Renal cortical epithelial cell (primary cell): ENCODE results near the gene ETFA. TPM values are rescaled to one million over a fixed set of nuclear protein-coding genes. Genes with fewer than 3 reads are reported as not detected.

Experiments
- DNase-seq: peaks from one replicate; pipeline ENCODE4 v3.0.0-alpha.2; 2011; ENCODE audit warnings: low read depth
- total RNA-seq: library from RNA; depleted of rRNA; stranded (reverse); fragments of >200 nt; gene quantifications from 2 replicates; pipeline ENCODE4 v1.2.3, GENCODE V29; 2014

The ETFA gene
- total RNA-seq, 1 donor from 2014 or later, result 166 TPM

DNA sequence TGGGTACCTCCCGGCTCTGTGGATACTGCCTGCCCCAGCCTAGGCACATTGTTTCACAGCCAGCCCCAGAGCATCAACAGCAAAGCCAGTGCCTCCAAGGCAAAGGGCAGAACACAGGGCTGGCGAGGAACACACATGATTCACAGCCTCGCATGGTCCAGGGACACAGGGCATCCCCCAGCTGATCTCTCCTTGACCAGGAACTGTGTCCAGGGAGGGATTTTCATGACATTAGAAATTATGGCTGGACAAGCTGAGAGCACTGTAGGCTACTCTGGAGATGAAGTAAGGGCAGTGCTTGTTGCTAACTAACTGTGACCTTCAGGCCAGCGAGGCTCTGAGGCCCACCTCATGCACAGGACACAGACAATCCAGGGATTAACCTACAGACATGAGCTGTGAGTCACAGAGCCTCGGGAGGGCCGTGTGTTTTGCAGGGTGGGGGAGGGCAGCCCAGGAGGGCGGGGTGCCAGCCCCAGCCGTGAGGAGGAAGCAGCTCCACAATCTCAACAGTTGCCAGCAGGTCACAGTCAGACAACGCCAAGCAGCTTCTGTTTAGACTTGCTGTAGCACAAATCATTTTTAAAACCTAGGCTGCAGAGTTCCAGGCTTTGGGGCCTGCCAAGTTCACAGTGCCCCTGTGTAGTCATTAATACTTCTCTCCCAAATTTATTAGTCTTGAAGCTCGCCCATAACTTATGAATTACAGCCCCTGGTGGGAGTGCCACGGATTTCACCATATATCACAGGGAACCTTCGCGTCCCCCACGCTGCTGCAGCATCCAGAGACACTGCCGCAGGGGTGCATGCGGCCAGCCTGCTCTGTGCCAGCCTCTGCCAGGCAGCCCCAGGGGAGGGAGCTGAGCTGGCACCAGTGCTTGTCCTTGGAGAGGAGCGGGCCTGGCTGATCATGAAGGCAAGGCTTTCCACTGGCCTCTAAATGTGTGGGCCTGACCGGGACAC, 114.7 kb downstream of the ETFA start:
- peak; percentile 78 for DNase-seq

DNA sequence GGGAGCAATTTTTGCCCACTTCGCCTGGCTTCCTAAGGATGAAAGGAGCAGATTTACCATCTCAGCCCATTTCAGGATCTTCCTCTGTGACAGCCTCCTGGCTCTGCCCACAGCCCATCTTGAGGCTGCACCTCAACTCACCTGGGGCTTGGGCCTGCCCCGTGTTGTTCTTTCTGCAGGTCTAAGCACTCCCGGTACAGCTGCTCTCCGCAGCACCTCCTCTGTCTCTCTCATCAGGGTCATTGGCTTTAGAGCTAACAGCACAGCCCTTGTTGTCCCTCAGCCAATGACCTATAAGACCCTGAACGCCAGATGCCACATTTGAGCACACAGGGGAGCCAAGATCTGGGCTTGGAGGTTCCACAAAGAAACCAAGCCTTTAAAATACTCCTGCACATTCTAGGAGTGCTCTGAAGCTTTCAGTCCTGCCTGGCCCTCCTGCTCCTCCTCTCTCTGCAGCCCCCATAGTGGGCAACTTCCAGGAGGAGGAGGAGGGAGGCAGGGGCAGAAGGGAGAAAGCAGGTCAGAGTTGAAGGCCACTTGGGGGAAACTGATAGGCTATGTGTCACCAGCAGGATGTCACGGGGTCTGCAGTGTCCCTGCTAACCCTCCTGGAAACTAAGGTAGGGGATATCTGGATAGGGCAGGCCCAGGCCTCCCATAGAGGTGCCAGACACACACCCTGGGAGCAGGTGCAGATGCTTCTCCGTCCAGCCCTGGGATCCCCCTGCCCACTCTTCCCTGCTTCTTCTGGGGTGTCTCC, 115.6 kb downstream of the ETFA start:
- DNase-seq, result no peak

DNA sequence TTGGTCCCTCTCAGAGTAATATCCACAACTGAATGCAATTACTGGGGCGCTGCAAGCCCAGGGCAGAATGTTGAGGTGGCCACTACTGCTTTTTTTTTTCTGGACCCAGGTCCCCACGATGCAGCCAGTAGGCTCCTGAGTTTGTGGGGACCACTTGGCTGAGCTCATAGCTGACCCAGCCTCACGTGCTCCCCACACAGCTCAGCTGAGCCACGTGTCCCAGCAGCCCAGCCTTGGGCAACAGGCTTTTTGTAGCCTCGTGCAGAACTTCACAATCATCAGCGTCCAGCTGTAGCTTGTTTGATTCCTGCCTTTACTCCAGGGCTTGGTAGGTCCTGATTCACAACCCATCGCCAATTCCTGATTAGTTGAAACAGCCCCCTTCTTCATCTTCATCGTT, 117.3 kb downstream of the ETFA start:
- no peak for DNase-seq

DNA sequence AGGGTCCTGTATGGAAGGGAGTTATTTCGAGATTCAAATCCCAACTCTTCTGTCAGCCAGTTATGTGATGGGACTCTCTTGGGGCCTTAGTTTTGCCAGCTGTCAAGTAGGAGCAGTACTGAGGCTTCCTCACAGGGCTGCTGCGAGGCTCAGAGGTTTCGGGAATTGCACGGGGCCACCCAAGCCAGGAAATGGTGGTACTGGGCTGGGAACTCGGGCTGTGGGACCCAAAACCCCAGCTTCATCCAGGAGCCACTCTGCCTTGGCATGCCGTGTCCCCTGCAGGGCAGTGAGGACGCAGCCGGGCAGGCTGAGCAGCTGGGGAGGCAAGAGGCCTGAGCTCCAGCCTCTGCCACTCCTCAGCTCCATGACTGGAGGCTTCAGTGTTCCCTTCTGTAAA, 118.6 kb downstream of the ETFA start:
- no peak for DNase-seq

DNA sequence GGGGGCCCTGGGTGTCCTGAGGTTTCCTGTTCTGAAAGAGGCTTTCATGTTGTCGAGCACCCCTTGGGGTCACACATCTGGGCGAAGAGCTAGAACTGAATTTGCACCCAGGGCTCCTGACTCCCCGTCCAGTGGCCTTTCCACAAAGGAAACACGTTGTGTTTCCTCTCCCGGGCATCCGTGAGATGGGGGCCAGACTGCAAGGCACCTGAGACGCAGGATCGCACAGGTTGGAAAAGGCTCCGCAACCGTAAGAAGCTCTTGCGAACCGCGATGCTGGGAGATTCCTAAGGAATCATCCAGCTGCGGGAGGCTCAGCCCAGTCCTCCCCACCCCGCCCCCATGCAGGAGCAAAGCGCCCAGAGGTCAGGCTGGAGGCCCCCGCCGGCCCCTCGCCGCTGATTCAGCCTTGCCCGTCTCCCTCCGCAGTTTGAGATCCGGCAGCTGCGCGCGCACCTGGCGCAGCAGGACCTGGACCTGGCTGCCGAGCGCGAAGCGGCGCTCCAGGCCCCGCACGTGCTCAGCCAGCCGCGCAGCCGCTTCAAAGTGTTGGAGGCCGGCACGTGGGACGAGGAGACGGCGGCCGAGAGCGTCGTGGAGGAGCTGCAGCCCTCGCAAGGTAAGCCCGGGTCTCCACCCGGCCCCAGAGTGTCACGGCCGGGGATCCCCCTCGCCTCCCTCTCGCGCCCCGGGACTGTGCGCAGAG, 119.6 kb downstream of the ETFA start:
- no peak for DNase-seq

DNA sequence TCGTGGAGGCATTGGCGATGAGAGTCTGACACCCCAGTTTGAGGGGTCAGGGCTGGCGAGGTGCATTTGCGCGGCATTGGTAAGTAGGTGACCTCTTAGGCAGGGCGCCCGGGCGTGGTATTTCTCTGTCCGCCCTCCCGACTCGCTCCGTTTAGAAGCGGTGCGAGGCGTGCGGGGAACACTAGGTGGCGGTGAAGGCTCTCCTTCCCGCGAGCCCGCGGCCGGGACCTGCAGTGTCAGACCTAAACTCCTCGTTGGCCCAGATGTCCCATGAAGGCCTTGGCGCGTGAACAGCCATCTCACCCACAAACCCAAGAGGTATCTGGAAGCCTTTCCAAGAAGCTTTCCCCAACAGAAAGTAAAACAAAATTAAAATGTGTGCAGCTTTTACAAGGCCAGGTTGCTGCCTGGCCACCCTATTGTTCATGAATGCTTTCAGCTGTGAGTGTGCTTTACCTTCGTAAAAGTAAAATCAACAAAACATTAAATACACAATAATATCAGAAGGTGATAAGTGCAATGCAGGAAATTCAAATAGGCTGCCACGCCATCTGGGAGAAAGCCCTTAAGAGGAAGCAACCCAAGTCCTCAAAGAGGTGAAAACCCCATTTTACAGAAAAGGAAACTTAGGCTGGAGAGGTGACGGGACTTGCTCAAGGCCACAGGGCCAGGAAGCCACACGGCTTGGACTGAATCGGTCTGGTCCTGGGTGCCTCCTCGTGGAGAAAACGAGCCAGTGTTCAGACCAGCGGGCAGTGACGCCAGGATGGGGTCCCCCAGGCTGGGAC, 120.3 kb downstream of the ETFA start:
- DNase-seq, result peak; percentile 27

DNA sequence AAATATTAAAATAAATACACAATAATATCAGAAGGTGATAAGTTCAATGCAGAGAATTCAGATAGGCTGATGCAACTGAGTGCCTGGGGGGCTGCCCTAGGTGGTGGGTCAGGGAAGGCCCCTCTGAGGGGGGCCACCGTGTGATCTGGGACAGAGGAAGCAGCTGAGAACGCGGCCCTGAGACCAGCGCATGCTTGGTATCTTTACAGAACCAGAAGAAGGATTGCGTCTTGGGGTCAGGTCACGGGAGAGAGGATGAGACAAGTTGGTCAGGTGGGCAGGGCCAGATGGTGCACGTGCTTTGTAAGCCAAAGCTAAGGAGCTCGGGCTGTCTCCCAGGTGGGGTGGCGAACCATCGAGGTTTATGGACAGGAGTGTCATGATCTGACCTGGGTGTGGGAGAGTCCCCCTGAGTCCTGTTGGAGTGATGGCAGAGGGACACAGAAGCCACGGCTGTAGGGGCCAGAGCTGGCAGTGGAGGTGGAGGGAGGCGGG, 121.2 kb downstream of the ETFA start:
- DNase-seq, result no peak

DNA sequence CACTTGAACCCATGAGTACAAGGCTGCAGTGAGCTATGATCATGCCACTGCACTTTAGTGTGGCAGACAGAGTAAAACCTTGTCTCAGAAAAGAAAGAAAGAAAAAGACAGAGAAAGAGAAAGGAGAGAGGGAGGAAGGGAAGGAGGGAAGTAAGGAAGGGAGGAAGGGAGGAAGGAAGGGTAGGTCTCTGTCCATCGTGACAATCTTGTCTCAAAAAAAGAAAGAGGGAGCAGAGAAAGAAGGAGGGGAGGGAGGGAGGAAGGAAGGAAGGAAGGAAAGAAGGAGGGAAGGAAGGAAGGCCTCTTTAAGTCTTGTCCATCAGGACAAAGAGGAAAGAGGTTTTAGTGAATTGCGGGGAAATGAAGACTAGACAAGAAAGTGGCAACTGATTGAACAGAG, 122.2 kb downstream of the ETFA start:
- no peak for DNase-seq

DNA sequence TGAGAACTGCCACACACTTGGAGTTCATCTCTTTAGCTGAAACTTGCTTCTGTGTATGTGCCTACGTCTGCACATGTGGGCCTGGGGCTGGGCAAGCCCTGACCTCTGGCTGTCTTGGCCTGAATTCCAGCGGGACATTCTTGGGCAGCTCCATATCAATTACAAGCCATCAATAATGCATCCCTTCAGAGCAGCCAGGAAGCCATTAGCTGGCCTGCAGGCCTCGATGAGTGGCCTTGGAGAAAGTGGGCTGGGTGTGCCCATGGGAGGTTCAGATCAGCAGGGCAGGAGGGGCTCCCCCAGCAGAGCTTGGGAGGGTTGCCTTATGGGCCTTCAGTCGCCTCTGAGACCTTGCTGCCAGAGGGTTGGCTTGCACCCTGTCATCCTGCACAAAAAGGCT, 124.1 kb downstream of the ETFA start:
- no peak for DNase-seq

DNA sequence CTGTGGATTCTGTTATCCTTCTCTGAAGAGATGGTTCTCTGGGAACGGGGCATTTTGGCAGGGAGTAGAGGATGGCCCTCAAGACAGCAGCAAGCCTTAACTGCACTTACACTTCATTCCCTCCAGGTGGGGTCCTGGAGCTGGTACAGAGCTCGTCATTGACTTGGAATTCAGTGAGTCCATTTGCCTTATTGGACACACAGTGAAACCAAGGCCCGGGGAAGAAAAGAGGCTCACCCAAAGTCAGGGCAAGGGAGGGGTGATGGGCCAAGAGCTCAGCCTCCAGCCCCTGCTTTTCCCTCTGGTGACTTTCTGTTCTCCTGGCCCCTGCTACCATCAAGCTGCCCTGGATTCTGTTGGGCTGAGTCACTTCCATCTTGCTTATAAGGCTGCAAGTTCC, 125.6 kb downstream of the ETFA start:
- DNase-seq, result peak; percentile 56

DNA sequence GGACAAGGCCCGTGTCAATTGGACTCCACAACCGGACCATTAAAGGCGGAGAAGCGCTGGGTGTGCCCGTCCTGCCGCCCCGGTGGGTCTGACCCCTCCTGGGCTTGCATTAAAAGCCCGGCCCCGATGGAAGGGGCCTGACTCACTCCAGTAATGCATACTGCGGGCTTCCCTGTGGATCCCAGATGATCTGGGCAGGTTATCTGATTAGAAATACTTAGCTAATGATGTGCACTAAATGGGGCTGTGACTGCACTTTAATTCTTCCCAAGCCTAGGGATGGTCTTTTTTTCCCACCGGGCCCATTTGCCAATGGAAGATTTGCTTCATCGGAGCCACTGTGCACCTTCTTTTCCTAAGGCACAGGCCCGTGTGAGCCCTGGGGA, 126.6 kb downstream of the ETFA start:
- DNase-seq, result no peak

DNA sequence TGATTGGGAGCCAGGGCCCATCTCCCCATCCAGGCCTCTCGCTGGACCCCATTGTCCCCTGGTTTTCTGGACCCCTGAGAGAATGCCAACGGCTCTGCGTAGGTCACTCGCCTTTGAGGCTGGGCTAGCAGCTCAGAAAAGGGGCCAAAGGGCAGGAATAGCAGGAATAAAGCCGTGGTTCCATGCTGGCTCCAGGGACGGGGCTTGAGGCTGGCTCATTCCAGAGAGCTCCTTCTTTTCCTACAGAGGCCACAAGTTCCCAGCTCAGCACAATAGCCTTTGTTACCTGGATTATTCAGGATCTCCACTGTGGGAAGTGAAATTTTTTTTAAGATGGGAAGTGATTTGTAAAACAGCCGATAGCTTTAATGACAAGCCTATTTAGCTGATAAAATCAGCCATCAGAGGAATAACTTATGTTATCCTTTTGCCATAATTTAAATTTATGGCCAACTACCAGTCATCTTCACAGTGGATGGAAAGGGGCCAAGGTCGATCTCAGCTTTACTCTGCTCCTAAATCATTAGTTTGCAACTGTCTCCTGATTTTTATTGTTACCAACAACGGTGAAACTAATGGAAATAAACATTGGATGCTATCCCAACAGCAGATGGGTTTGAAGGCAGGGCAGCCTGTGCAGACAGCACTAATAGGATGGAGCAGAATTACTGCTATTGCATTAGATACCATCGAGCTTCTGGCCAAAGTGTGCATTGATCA, 127.2 kb downstream of the ETFA start:
- no peak for DNase-seq

DNA sequence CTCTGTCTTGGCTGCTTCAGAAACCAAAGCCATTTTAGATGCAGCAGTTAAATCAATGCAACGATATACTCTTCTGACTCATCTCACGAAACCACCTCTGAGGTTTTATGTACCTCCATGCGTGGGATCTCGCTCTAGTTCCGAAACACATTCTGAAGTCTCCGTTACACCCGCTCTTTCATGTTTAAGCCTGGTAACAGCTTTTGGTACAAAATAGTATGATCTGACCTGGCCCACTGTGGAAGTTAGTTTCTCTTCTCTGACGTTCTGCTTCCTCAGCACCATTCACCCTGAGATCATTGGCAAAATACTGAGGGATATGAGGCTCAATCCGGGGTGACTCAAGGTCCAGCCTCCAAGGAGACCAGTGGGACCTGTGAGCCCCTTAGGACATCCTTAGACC, 129.6 kb downstream of the ETFA start:
- no peak for DNase-seq

DNA sequence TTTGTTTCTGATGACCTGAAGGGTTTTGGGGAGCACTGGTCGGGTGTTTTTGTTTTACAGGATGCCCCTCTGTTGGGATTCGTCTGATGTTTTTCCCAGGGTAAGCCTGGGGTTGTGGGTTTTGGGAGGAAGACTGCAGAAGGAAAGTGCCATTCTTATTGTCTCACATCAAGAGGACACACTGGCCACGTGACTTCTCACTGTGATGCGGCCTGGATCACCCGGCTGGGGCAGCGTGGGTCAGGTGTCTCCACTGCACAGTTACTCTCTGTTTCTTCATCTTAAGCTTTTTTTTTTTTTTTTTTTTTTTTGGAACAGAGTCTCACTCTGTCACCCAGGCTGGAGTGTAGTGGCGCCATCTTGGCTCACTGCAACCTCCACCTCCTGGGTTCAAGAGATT, 130.9 kb downstream of the ETFA start:
- DNase-seq, result no peak

DNA sequence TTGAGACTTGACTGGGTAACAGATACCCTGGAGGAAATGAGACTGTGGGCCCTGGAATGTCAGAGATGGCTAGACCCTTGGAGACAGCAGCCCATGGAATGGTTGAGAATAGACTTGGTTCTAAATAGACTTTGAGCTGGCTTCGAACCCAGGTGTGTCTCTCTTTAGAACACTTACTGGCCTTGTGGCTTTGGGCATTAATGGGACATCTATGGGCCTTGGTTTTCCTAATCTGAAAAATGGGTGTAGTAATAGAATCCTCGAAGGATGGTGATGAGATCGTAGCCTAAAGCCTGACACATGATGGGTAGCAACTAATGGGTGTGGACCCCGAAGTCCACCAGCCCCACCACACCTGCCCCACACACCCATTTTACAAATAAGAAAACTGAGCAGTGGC, 132.2 kb downstream of the ETFA start:
- no peak for DNase-seq

DNA sequence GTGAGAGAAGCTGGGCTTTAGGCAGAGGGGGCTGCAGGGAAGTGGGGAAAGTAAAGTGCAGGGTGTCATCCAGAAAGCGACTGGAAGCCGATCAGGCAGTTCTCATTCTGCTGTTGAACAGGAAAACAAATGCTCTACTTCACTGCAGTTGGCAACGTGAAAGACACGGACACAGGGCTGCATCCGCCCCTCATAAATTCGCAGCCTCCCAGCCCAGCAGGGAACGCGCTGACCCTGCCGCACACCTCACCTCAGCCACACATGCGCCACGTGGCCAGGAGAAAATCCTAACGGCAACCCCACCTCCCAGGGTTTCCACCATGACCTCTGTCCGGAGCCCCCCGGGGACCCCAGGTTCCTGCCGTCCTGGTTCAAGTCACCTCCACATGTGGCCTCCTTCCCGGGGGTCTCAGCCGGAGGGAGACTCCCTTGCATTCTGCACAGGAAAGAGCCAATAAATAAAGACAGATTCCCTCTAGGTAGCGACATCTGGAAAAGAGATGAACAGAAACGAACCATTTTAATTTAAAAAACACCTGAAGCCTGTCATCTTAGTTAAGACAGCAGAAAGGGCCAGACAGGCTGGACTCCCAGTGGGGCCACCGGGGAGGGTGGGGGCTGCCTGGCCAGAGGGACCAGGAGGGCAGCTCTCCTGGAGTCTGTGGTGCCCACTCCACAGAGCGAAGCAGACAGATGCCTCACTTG, 132.8 kb downstream of the ETFA start:
- no peak for DNase-seq

DNA sequence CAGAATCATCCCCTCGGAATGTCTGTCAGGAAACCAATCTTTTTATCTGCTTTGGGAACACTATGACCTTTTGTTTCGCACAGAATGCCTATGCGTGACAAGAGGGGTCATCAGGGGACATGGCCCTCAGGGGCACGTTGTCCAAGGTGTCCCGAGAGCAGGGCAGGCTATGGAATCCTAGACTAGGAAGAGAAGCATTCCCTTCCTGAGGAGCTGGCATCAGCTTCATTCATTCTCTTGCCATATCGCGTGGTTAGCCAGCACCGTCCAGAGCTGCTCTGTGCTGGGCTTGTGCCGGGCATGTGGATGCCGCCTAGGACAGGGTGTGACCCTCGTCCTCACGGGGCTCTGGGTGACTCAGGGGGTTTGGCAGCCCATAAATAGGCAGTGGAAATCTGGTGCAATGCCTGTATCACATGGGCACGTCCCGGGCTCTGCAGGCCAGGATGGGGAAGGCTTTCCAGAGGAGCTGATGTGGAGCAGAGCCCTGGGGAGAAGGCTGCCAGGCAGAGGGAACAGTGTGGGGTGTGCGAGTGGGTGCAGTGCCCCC, 133.7 kb downstream of the ETFA start:
- no peak for DNase-seq

DNA sequence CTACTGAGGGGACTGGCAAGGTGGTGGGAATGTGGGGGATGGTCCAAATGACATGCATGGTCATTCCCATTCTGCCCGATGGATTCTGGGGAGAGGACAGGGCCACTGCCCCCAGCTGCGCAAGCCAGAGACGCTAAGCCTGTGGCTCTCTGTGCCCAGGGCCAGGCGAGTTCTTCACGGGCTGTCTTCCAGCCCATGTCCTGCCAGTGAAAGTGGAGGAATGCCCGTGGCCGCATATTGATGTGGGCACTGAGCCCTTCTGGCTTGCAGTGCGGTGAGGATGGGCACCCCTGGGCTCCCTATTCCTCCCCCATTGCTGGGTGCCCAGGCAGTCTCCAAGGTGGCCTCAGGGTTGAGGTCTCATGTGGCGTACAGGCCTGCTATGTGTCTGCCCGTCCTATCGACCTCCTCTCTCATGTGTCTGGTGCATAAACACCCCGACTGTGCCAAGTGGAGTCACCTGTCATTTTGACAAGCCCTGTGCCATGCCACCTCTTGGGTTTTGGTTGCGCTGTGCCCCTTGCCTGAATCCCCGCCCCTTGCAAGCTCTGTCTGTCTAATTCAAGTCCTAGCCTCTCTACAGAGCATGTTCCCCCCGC, 134.7 kb downstream of the ETFA start:
- DNase-seq, result no peak

DNA sequence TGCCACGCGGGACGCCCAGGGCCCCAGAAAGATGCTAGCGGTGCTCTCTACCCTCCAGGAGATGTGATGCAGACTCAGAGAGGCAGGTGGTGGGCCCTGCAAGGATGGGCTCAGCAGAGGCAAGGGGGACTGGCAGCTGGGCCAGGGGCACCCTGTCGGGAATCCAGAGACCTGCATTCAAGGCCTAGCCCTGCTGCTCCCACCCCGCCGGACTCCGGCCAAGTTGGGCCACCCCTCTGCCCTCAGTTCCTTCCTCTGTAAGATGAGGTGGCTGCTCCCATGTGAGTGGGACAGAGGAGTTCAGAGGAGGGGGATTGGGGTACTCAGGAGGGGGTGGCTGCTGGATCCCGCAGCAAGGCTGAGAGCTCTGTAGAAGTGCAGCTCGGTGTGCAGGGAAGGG, 135.2 kb downstream of the ETFA start:
- no peak for DNase-seq
